ENCODE data around the gene BARHL2.

BARHL2 gene

GRCh38 chr1:90708826-90709225 lies 8.3 kb downstream of the BARHL2 start:
- DNase-seq, result no peak

- no peak for DNase-seq
Measured at GRCh38 chr1:90708236-90708786, 8.8 kb downstream of the BARHL2 start.

- no peak for DNase-seq
Measured at GRCh38 chr1:90707363-90707710, 9.8 kb downstream of the BARHL2 start.

- DNase-seq, result no peak
Measured at GRCh38 chr1:90706437-90707362, 10.4 kb downstream of the BARHL2 start.

GRCh38 chr1:90705956-90706355 lies 11.1 kb downstream of the BARHL2 start:
- no peak for DNase-seq

- DNase-seq, result no peak
Measured at GRCh38 chr1:90704817-90705216, 12.3 kb downstream of the BARHL2 start.

DNA sequence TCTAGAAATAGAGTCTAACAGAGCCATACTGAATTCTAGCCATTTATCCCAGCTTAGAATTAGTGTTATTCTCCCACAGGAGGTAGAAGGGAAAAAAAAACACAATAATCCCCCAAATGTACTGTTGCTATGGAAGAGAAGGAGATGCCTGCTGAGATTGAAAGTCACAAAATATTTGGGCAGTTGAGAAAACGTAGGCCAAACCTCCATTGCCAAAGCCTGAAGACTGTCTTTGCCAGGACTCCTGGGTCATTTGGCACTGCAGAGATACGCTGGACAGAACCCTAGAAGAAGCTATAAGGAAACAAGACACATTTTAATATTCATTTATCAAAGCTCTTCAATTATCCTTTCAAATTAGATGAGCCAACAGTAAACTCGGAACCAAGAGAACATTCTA lies 22.3 kb downstream of the BARHL2 start:
- no peak for DNase-seq

- DNase-seq, result no peak
Measured at GRCh38 chr1:90687747-90688146, 29.4 kb downstream of the BARHL2 start.

GRCh38 chr1:90675161-90675847 lies 41.8 kb downstream of the BARHL2 start:
- DNase-seq, result no peak

- no peak for DNase-seq
Measured at GRCh38 chr1:90671741-90672140, 45.4 kb downstream of the BARHL2 start.

- DNase-seq, result no peak
Measured at GRCh38 chr1:90671251-90671650, 45.9 kb downstream of the BARHL2 start.

All from NCI-H1417 treated with DMSO at 0.1 percent for 48 hours (cell line).